ENCODE measurements around the gene RPL27A.

RPL27A gene

DNA sequence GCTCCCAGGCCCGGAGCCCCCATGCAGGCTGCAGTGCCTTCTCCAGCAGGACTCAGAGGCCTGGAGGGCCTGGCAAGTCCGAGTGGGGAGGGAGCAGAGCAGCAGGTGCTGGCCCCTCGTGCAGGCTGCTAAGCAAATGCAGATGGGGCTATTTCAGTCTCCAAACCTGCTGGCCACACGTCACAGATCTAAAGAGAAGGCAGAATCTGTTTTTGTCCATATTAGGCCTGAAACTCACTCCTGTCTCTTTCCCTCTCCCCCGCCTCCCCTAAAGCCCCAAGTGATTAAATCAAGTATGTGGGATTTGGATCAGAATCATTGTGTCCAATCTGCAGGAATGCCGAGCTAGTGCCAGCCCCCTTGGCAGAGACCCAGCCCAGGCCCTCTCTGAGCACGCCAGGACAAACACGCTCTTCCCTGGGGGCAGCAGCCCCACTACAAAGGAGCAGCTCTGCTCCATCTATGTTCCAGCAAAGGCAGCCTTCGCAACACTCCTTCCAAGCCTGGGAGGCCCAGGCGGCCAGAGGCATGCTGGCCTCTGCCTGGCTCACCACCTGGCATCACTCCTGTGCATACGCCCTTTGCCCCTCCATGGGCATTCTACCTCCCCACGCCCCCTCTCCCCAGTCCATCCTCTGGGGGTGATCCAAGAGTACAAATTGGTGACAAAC is 26.5 kb downstream of the RPL27A start:
- Histone ChIP-seq H3K36me3 (ENCODE audit: control insufficient read depth, insufficient read depth, low read length) (peaks cover 22% of the 10 kb centered on the region), H3K27ac (ENCODE audit: insufficient read depth, low read depth, low read length, poor library complexity, severe bottlenecking) (no peak overlapping the region), H3K4me3 (ENCODE audit: insufficient read depth, low read depth, low read length) (no peak overlapping the region), H3K9me3 (ENCODE audit: control insufficient read depth, low read length) (no peaks in the 10 kb centered on the region), H3K27me3 (ENCODE audit: control insufficient read depth, insufficient read depth, low read length, poor library complexity, severe bottlenecking) (no peaks in the 10 kb centered on the region), H3K4me1 (ENCODE audit: control insufficient read depth, insufficient read depth, low read length) (no peaks in the 10 kb centered on the region)
- 66 to 68% methylated on average over 11 to 12 of the region's 12 CpGs for WGBS, 2 experiments

DNA sequence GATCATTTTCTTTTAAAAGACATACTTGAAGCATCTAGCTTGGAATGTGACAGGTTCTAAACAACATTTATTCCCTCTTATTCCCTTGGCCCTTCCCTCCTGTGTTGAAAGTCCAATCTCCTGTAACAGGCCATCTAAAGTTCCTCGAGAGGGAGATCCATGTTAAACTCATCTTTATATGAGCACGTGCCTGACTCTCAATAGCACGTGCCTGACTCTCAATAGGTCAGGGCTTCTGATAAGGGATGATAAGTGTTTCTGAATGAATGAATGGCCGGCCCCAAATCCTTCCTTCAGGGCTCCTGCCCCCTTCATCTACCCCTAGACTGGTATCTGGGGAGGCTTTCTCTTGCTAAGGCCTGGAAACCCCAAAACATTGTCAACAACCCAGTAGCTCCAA is 27.2 kb downstream of the RPL27A start:
- Histone ChIP-seq H3K4me3 (ENCODE audit: insufficient read depth, low read depth, low read length) (no peak overlapping the region), H3K27me3 (ENCODE audit: control insufficient read depth, insufficient read depth, low read length, poor library complexity, severe bottlenecking) (no peaks in the 10 kb centered on the region), H3K4me1 (ENCODE audit: control insufficient read depth, insufficient read depth, low read length) (no peaks in the 10 kb centered on the region), H3K27ac (ENCODE audit: insufficient read depth, low read depth, low read length, poor library complexity, severe bottlenecking) (no peak overlapping the region), H3K36me3 (ENCODE audit: control insufficient read depth, insufficient read depth, low read length) (peaks cover 25% of the 10 kb centered on the region), H3K9me3 (ENCODE audit: control insufficient read depth, low read length) (no peaks in the 10 kb centered on the region)
- WGBS, 2 experiments: 95 to 100% methylated on average over 4 of the region's 4 CpGs

DNA sequence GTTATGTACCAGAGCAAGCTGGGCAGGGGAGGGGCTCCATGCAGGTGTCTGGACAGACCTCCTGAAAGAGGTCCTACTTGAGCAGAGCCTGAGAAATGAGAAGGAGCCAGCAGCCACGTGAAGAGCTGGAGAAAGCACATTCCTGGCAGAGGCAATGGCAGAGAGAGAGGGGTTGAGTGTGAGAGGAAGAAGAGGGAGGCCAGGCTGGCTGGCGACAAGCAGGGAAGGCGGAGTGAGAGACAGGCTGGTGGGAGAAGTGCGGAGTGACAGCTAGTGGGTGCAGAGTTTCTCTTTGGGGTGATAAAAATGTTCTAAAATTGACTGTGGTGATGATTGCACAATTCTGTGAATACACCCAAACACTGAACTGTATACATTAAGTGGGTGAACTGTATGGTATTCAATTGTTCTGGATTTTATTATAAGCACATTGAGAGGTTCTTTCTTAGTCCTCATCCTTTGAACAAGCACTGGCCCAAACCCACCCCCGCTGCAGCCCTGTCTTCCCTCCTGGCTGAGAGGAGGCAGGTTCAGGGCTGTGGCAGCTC is 29.4 kb downstream of the RPL27A start:
- 91 to 93% methylated on average over 5 of the region's 5 CpGs for WGBS, 2 experiments
- H3K27ac ChIP-seq (ENCODE audit: insufficient read depth, low read depth, low read length, poor library complexity, severe bottlenecking): no peak overlapping the region
- H3K4me1 ChIP-seq (ENCODE audit: control insufficient read depth, insufficient read depth, low read length): no peaks in the 10 kb centered on the region
- peaks cover 34% of the 10 kb centered on the region for H3K36me3 ChIP-seq (ENCODE audit: control insufficient read depth, insufficient read depth, low read length)
- no peaks in the 10 kb centered on the region for H3K9me3 ChIP-seq (ENCODE audit: control insufficient read depth, low read length)
- H3K4me3 ChIP-seq (ENCODE audit: insufficient read depth, low read depth, low read length): no peak overlapping the region
- H3K27me3 ChIP-seq (ENCODE audit: control insufficient read depth, insufficient read depth, low read length, poor library complexity, severe bottlenecking): no peaks in the 10 kb centered on the region

DNA sequence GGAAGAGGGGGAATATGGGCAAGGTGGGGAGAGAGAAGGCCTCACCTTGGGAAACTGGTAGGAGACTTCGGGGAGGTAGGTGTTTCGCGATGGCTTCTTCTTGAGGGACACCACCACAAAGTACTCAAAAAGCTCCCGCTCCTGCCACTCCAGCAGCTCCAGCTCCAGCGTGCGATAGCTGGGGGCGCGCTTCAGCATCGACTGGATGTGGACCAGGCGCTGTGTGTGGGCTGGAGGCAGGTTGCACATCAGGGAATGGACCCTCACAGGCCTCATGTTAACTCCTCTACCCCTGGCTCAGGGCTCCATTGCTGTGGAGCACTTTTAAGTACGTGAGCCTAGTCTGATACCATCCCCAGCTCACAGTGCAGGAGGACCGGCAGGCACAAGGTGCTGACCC is 29.9 kb downstream of the RPL27A start:
- no peaks in the 10 kb centered on the region for H3K27me3 ChIP-seq (ENCODE audit: control insufficient read depth, insufficient read depth, low read length, poor library complexity, severe bottlenecking)
- WGBS, 2 experiments: 95 to 97% methylated on average over 12 of the region's 12 CpGs
- no peak overlapping the region for H3K27ac ChIP-seq (ENCODE audit: insufficient read depth, low read depth, low read length, poor library complexity, severe bottlenecking)
- H3K4me3 ChIP-seq (ENCODE audit: insufficient read depth, low read depth, low read length): no peak overlapping the region
- H3K9me3 ChIP-seq (ENCODE audit: control insufficient read depth, low read length): no peaks in the 10 kb centered on the region
- H3K36me3 ChIP-seq (ENCODE audit: control insufficient read depth, insufficient read depth, low read length): peaks cover 34% of the 10 kb centered on the region
- no peaks in the 10 kb centered on the region for H3K4me1 ChIP-seq (ENCODE audit: control insufficient read depth, insufficient read depth, low read length)

DNA sequence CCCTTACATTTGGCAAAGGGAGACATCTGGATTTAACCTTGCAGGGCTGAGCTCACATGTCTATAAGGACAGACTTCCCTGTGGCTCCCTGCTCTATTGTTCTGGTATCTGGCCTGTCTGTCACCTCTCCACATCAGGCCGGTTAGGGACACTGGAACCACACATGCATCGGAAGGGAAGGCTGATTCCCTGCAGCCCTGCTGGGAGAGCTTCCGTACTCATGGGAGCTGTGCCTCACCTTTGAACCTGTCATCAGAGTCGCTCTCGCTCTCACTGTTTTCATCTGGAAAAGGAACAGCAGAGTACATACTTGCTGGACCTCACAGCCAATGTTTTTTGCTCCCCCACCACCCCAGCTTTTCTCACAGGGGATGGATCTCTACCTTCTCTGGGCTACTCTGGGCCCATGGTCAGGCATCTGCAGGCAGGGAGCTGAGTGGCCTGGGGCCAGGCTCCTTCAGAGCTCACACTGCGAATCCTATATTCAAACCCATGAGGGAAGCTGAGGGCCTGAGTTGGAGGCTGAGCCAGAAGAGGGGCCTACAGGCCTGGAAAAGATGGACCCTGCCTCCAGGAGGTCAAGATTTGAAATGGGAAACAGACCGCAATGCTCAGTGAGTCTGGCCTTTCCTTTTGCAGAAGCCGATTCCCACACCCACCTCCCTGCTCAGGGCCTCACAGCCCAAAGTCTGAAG is 31.3 kb downstream of the RPL27A start:
- no peak overlapping the region for H3K27ac ChIP-seq (ENCODE audit: insufficient read depth, low read depth, low read length, poor library complexity, severe bottlenecking)
- 94% methylated on average over 8 of the region's 8 CpGs for WGBS, 2 experiments

DNA sequence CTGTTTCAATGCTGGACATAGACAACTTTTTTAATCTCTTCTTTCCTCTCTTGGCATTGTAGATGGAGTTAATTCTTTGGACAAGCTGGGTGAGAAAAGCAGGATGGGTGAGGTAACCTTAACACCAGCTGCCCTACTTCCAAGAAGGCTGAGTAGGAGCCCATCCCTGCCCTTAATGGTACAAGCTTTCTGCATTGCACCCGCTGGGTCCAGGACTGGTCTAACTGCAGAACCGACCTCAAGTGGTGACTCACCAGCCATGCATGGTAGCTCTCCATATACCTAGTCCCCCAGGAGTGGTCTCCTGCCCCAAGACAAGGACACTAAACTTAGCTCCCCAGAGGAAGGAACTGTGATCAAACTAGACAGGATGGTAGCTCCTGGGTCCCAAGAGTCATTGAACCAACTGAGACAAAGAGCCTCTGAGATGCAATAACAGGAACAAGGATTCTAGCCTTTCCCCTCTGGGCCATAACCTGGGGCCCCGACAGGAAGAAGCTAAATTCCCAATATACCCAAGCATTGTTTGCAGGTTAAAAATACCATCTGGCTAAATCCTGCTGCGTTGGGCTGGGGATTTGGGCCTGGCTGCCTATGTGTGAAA is 32.1 kb downstream of the RPL27A start:
- WGBS, 2 experiments: 90 to 93% methylated on average over 4 of the region's 4 CpGs
- peaks cover 13% of the 10 kb centered on the region for H3K4me1 ChIP-seq (ENCODE audit: control insufficient read depth, insufficient read depth, low read length)
- no peaks in the 10 kb centered on the region for H3K9me3 ChIP-seq (ENCODE audit: control insufficient read depth, low read length)
- H3K27me3 ChIP-seq (ENCODE audit: control insufficient read depth, insufficient read depth, low read length, poor library complexity, severe bottlenecking): no peaks in the 10 kb centered on the region
- H3K36me3 ChIP-seq (ENCODE audit: control insufficient read depth, insufficient read depth, low read length): peaks cover 35% of the 10 kb centered on the region
- H3K27ac ChIP-seq (ENCODE audit: insufficient read depth, low read depth, low read length, poor library complexity, severe bottlenecking): no peak overlapping the region
- no peak overlapping the region for H3K4me3 ChIP-seq (ENCODE audit: insufficient read depth, low read depth, low read length)

More for the DNA sequence above, 31.3 kb downstream of the RPL27A start:
- H3K4me3 ChIP-seq (ENCODE audit: insufficient read depth, low read depth, low read length): no peak overlapping the region
- H3K4me1 ChIP-seq (ENCODE audit: control insufficient read depth, insufficient read depth, low read length): peaks cover 8% of the 10 kb centered on the region
- peaks cover 35% of the 10 kb centered on the region for H3K36me3 ChIP-seq (ENCODE audit: control insufficient read depth, insufficient read depth, low read length)
- no peaks in the 10 kb centered on the region for H3K9me3 ChIP-seq (ENCODE audit: control insufficient read depth, low read length)
- H3K27me3 ChIP-seq (ENCODE audit: control insufficient read depth, insufficient read depth, low read length, poor library complexity, severe bottlenecking): no peaks in the 10 kb centered on the region

DNA sequence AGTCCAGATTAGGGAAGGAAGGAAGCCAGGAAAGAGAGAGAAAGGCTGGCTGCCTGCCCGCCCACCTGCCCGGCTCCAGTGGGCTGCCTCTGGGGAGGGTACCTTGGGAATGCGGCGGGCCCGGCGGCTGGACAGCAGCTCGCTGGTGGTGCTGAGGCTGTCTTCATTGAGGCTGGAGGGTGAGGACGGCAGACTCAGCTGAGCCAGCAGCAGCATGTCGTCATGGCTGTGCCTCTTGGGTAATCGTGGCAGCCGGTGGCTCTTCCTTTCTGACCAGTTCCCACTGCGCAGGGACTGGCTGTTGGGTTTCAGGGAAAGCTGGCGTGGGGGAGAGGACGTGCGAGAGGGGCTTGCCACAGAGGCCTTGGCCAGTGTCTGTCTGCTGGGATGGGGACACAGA is 32.9 kb downstream of the RPL27A start:
- peaks cover 35% of the 10 kb centered on the region for H3K36me3 ChIP-seq (ENCODE audit: control insufficient read depth, insufficient read depth, low read length)
- H3K4me3 ChIP-seq (ENCODE audit: insufficient read depth, low read depth, low read length): no peak overlapping the region
- H3K27me3 ChIP-seq (ENCODE audit: control insufficient read depth, insufficient read depth, low read length, poor library complexity, severe bottlenecking): no peaks in the 10 kb centered on the region
- WGBS, 2 experiments: 95 to 96% methylated on average over 15 of the region's 15 CpGs
- H3K4me1 ChIP-seq (ENCODE audit: control insufficient read depth, insufficient read depth, low read length): peaks cover 17% of the 10 kb centered on the region
- H3K27ac ChIP-seq (ENCODE audit: insufficient read depth, low read depth, low read length, poor library complexity, severe bottlenecking): no peak overlapping the region
- no peaks in the 10 kb centered on the region for H3K9me3 ChIP-seq (ENCODE audit: control insufficient read depth, low read length)

DNA sequence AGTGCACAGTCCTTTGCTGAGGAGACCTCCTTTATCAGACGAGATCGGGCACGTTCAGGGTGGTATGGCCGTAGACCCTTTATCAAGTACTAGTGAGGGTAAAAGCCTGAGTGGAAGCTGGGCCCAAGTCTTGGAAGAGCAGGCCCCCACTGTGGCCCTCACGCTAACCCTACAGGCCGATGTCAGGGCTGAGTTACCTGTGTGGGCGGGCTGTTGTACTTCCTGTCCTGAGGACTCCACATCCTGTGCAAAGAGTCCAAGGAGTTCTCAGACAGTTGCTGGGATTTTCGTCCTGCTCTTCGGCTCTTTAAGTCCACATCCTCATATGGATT is 34.9 kb downstream of the RPL27A start:
- Histone ChIP-seq H3K27me3 (ENCODE audit: control insufficient read depth, insufficient read depth, low read length, poor library complexity, severe bottlenecking) (no peaks in the 10 kb centered on the region), H3K36me3 (ENCODE audit: control insufficient read depth, insufficient read depth, low read length) (peaks cover 32% of the 10 kb centered on the region), H3K4me1 (ENCODE audit: control insufficient read depth, insufficient read depth, low read length) (peaks cover 37% of the 10 kb centered on the region), H3K27ac (ENCODE audit: insufficient read depth, low read depth, low read length, poor library complexity, severe bottlenecking) (no peak overlapping the region), H3K4me3 (ENCODE audit: insufficient read depth, low read depth, low read length) (no peak overlapping the region), H3K9me3 (ENCODE audit: control insufficient read depth, low read length) (no peaks in the 10 kb centered on the region)
- WGBS, 2 experiments: 95 to 96% methylated on average over 8 to 9 of the region's 9 CpGs

DNA sequence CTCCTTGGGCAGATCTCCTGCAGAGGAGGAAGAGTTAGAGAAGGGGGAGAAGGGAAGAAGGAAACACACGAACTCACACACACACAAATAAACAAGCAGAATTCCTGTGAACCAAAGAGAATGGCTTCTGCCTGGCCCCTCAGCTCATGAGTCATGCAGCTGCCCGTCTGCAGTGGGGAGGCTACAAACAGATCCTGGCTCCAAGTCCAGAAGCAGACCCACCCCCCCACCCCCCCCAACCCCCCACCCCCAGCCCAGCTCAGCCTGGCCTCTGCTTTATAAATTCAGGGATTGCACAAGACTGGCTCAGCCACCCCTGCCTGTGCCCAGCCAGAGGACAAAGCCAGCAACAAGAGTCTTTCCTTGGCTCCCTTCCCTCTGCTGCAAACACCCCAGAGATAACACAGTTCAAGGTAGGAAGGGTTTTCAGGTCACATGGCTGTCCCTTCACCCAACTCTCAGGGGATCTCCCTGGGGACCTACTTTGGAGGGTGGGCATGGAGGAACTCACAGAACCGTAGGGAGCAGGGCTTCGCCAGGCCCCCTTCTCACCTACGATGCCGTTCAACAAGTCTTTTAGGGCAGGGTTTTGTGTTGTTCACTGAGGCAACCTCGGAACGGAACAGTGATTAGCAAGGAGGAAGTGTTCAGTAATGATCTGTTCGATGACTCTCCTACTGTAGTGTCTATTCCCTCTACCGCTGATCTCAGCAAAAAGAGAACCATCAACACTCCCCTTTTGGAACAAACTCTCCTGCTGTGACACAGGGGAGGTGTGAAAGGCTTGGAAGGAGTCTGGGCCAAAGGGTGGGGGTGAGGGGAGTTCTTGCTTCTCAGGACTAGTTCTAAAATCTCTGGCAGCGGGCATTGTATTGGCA is 35.5 kb downstream of the RPL27A start:
- 80 to 86% methylated on average over 9 to 11 of the region's 11 CpGs for WGBS, 2 experiments
- peaks cover 32% of the 10 kb centered on the region for H3K36me3 ChIP-seq (ENCODE audit: control insufficient read depth, insufficient read depth, low read length)
- H3K9me3 ChIP-seq (ENCODE audit: control insufficient read depth, low read length): no peaks in the 10 kb centered on the region
- no peak overlapping the region for H3K4me3 ChIP-seq (ENCODE audit: insufficient read depth, low read depth, low read length)
- no peak overlapping the region for H3K27ac ChIP-seq (ENCODE audit: insufficient read depth, low read depth, low read length, poor library complexity, severe bottlenecking)
- H3K4me1 ChIP-seq (ENCODE audit: control insufficient read depth, insufficient read depth, low read length): peaks cover 39% of the 10 kb centered on the region
- H3K27me3 ChIP-seq (ENCODE audit: control insufficient read depth, insufficient read depth, low read length, poor library complexity, severe bottlenecking): no peaks in the 10 kb centered on the region
